Measurements from ENCODE around the gene PET117. TPM values are rescaled to one million over a fixed set of nuclear protein-coding genes. Genes with fewer than 3 reads are reported as not detected.
A peak's percentile ranks its signal among the peaks of the same experiment; 100 is the strongest.

Gene PET117
- polyA plus RNA-seq, 4 donors: 17.4 to 28.9 (median 27.4) TPM

DNA sequence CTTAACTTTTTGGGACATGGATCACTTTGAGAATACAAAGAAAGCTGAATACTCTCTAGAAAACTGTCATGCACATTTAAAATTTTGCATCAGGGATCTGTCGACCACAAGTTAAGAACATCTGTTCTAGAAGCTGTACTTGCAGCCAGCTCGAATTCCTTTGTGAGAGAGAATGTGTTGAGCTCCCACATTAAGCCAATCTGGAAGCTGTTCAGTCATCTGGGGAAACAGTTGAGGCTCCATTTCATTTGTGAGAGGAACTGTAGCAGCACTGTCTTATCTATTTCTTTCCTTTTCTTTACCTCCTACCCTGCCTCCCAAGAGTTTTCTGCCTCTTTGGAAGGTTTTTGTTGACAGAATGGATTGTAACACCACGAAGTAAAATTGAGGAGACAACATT lies 50.8 kb downstream of the PET117 start:
- Histone ChIP-seq H3K4me3 (ENCODE audit: low read depth in 1 of 3, low read length in 3 of 3) (no peak overlapping the region), H3K9me3 (ENCODE audit: control insufficient read depth in 2 of 2, insufficient read depth in 1 of 2, low read depth in 1 of 2, low read length in 1 of 2) (no peaks in the 10 kb centered on the region), H3K27ac (ENCODE audit: low read depth in 1 of 3, low read length in 2 of 3) (no peak overlapping the region), H3K27me3 (ENCODE audit: control insufficient read depth in 3 of 3, insufficient read depth in 3 of 3, low read length in 3 of 3) (no peaks in the 10 kb centered on the region), H3K36me3 (ENCODE audit: control insufficient read depth in 3 of 3, insufficient read depth in 2 of 3, low read depth in 1 of 3, low read length in 3 of 3) (peaks cover 23 to 37% (median 25%) of the 10 kb centered on the region in 3 donors), H3K4me1 (ENCODE audit: control insufficient read depth in 3 of 3, insufficient read depth in 2 of 3, low read depth in 1 of 3, low read length in 2 of 3) (no peaks in the 10 kb centered on the region)
- 54 to 63% (median 59%) methylated on average over 3 of the region's 3 CpGs for WGBS, 3 donors
- DNase-seq (no peak), FAIRE-seq (no peak)

DNA sequence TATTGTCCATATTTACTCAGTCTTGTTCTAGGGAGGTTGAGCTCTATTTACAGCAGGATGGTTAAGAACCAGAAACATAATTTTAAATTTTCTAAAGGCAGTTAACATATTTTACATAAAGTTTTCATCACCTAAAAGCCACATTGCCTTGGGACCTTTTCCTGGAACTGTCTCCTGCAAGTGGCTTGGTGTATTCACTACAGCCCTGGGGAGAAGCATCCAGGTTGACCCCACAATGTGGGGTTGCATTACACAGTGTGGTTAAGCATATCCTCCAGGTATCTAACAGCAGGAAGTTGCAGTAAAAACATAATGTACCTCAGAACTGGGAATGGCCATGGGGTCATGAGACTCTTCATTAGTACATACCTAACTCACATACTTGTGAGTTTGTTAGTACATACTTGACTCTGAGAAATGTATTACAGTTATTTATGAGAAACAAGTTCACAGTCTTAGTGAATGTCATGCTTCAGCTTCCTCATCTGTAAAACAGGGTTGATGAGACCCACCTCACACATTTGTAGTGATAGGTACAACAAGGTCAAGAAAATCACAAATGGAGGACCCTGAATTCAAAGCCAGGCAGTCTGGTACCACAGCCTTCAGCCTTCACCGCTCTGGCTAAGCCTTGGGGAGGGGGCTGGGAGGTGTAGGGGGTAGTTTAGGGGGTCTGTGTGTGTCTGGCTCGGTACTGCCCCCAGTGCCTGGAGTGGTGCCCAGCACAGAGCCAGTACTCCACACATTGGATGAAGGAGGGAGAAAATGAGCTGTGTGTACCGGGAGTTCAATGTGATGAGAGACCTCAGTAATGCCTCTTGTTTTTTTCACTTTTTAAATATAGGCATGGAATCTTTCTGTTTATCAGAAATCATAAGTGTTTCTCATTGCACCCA lies 52.9 kb downstream of the PET117 start:
- Histone ChIP-seq H3K27ac (ENCODE audit: low read depth in 1 of 3, low read length in 2 of 3) (no peak overlapping the region), H3K4me1 (ENCODE audit: control insufficient read depth in 3 of 3, insufficient read depth in 2 of 3, low read depth in 1 of 3, low read length in 2 of 3) (no peaks in the 10 kb centered on the region), H3K36me3 (ENCODE audit: control insufficient read depth in 3 of 3, insufficient read depth in 2 of 3, low read depth in 1 of 3, low read length in 3 of 3) (peaks cover 15 to 30% (median 20%) of the 10 kb centered on the region in 3 donors), H3K9me3 (ENCODE audit: control insufficient read depth in 2 of 2, insufficient read depth in 1 of 2, low read depth in 1 of 2, low read length in 1 of 2) (no peaks in the 10 kb centered on the region), H3K27me3 (ENCODE audit: control insufficient read depth in 3 of 3, insufficient read depth in 3 of 3, low read length in 3 of 3) (no peaks in the 10 kb centered on the region), H3K4me3 (ENCODE audit: low read depth in 1 of 3, low read length in 3 of 3) (no peak overlapping the region)
- no peak for DNase-seq
- FAIRE-seq: no peak
- 89 to 90% (median 89%) methylated on average over 3 of the region's 3 CpGs for WGBS, 3 donors

DNA sequence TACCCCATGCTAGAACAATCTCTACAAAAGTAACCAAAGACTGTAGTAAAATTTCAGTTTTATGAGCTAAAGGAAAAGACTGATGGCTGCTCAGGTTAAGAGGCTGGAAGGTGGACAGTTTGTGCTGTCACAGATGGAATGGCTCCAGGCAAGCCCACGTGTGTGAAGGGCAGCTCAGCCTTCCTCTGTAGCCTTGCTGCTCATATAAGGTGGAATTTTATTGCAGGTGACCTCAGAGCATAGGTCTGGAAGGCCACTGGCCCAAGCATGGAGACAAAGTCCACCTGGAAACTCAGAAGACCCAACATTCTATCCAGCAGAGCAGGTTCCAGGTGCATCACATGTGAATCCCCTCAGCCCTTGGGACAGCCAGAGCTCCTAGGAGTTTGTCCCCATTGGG lies 53.6 kb downstream of the PET117 start:
- no peak overlapping the region for H3K4me3 ChIP-seq (ENCODE audit: low read depth in 1 of 3, low read length in 3 of 3)
- H3K4me1 ChIP-seq (ENCODE audit: control insufficient read depth in 3 of 3, insufficient read depth in 2 of 3, low read depth in 1 of 3, low read length in 2 of 3): no peaks in the 10 kb centered on the region
- H3K27ac ChIP-seq (ENCODE audit: low read depth in 1 of 3, low read length in 2 of 3): no peak overlapping the region
- DNase-seq (peak in 1 of 2 donors; percentile 17), FAIRE-seq (no peak)
- peaks cover 9 to 27% (median 14%) of the 10 kb centered on the region in 3 donors for H3K36me3 ChIP-seq (ENCODE audit: control insufficient read depth in 3 of 3, insufficient read depth in 2 of 3, low read depth in 1 of 3, low read length in 3 of 3)
- no peaks in the 10 kb centered on the region for H3K9me3 ChIP-seq (ENCODE audit: control insufficient read depth in 2 of 2, insufficient read depth in 1 of 2, low read depth in 1 of 2, low read length in 1 of 2)
- H3K27me3 ChIP-seq (ENCODE audit: control insufficient read depth in 3 of 3, insufficient read depth in 3 of 3, low read length in 3 of 3): no peaks in the 10 kb centered on the region
- 44 to 68% (median 68%) methylated on average over 1 of the region's 1 CpG for WGBS, 3 donors

Other genes starting within 250 kb of the PET117 start
- 100 to 1,000 TPM in 1 of 4 donors, 10 to 100 TPM in 3; 67.8 to 295 (median 79.1) TPM for gene SNX5, start 169.1 kb upstream of the PET117 start, polyA plus RNA-seq
- gene MGME1, start 168.8 kb upstream of the PET117 start, polyA plus RNA-seq: 10 to 100 TPM; 10.5 to 41.5 (median 14.0) TPM
- 10 to 100 TPM in 2 of 4 donors, 1 to 10 TPM in 2; 7.3 to 23.3 (median 10.5) TPM for gene OVOL2, start 79.9 kb upstream of the PET117 start, polyA plus RNA-seq
- gene KAT14, start within 50 bp of the PET117 start, polyA plus RNA-seq: 10 to 100 TPM; 11.8 to 23.2 (median 14.7) TPM
- gene ZNF133, start 150.7 kb downstream of the PET117 start, polyA plus RNA-seq: 10 to 100 TPM in 2 of 4 donors, 1 to 10 TPM in 2; 7.5 to 19.6 (median 10.9) TPM

Data from small intestine (tissue), 7 donors.